K562 (cell line): Measurements from ENCODE around the gene SLC25A4. TPM values are rescaled to one million over a fixed set of nuclear protein-coding genes. Genes with fewer than 3 reads are reported as not detected.

ENCODE experiments used
- FIP1L1 ChIP-seq: fragments of 200-400 bp; formaldehyde crosslinking; IDR thresholded peaks from 2 replicates; pipeline ENCODE4 v1.6.1; 2018; ENCODE audit warnings: mild to moderate bottlenecking, low read depth, low read length; ENCODE audit not compliant: poor library complexity, severe bottlenecking
- GABPB1 ChIP-seq: sonication (generic); formaldehyde crosslinking; IDR thresholded peaks from 2 replicates; pipeline ENCODE4 v1.8.0; 2022; ENCODE audit warnings: mild to moderate bottlenecking, missing genetic modification reagents
- HDAC1 ChIP-seq, 2 experiments: fragments of 450-650 bp; IDR thresholded peaks; 2 replicates each; pipeline ENCODE4 v1.6.1; 2016 to 2017; ENCODE audit warnings: inconsistent platforms in 1 of 2, mild to moderate bottlenecking in 1 of 2, moderate library complexity in 1 of 2
- HDAC8 ChIP-seq: fragments of 450-650 bp; IDR thresholded peaks from 2 replicates; pipeline ENCODE4 v1.6.1; 2016; ENCODE audit warnings: mild to moderate bottlenecking, missing genetic modification characterization, moderate library complexity, missing compliant biosample characterization
- JUN ChIP-seq, 2 experiments: sonication (generic) in 1 of 2; formaldehyde crosslinking in 1 of 2; IDR thresholded peaks; 2 replicates each; pipeline versions ENCODE4 v1.6.1 to v1.8.0; 2012 to 2022; ENCODE audit warnings: borderline replicate concordance in 2 of 2, mild to moderate bottlenecking in 2 of 2, improper control_type of control experiment in 1 of 2, low read depth in 1 of 2, low read length in 1 of 2, missing genetic modification reagents in 1 of 2
- LCOR ChIP-seq: sonication (generic); formaldehyde crosslinking; IDR thresholded peaks from 2 replicates; pipeline ENCODE4 v1.8.0; 2022; ENCODE audit warnings: mild to moderate bottlenecking, missing genetic modification reagents
- MAFG ChIP-seq: fragments of 450-650 bp; conservative IDR thresholded peaks from 2 replicates; pipeline ENCODE4 v1.6.1; 2016; ENCODE audit warnings: missing genetic modification characterization, missing compliant biosample characterization
- NCOA6 ChIP-seq: fragments of 450-650 bp; IDR thresholded peaks from 2 replicates; pipeline ENCODE4 v1.6.1; 2017; ENCODE audit warnings: mild to moderate bottlenecking
- NFYB ChIP-seq: IDR thresholded peaks from 2 replicates; pipeline ENCODE4 v1.6.1; 2011; ENCODE audit warnings: mild to moderate bottlenecking, moderate library complexity; ENCODE audit not compliant: insufficient read length; ENCODE audit errors: extremely low read depth
- NR2C1 ChIP-seq, 2 experiments: fragments of 450-650 bp; IDR thresholded peaks; 2 replicates each; pipeline ENCODE4 v1.6.1; 2017; ENCODE audit warnings: mild to moderate bottlenecking in 2 of 2, antibody characterized with exemption in 1 of 2, inconsistent platforms in 1 of 2, missing compliant biosample characterization in 1 of 2, missing genetic modification characterization in 1 of 2
- NRF1 ChIP-seq, 2 experiments: fragments of 450-650 bp; IDR thresholded peaks in 1 of 2; conservative IDR thresholded peaks in 1 of 2; 2 replicates each; pipeline ENCODE4 v1.6.1; 2014; ENCODE audit warnings: mild to moderate bottlenecking in 2 of 2
- PHF20 ChIP-seq: fragments of 450-650 bp; IDR thresholded peaks from 2 replicates; pipeline ENCODE4 v1.6.1; 2018; ENCODE audit not compliant: partially characterized antibody
- PYGO2 ChIP-seq: fragments of 450-650 bp; IDR thresholded peaks from 2 replicates; pipeline ENCODE4 v1.6.1; 2016; ENCODE audit warnings: mild to moderate bottlenecking, missing genetic modification characterization, moderate library complexity, missing compliant biosample characterization
- RBM14 ChIP-seq: fragments of 200-400 bp; formaldehyde crosslinking; IDR thresholded peaks from 2 replicates; pipeline ENCODE4 v1.6.1; 2018; ENCODE audit warnings: low read depth, mild to moderate bottlenecking, low read length, moderate library complexity, borderline replicate concordance; ENCODE audit not compliant: insufficient read depth
- SIN3B ChIP-seq: fragments of 450-650 bp; IDR thresholded peaks from 2 replicates; pipeline ENCODE4 v1.6.1; 2017; ENCODE audit warnings: low read depth, mild to moderate bottlenecking, moderate library complexity
- SP2 ChIP-seq: IDR thresholded peaks from 2 replicates; pipeline ENCODE4 v1.6.1; 2011; ENCODE audit warnings: mild to moderate bottlenecking, low read depth, low read length, moderate library complexity; ENCODE audit not compliant: poor library complexity, severe bottlenecking; ENCODE audit errors: extremely low read depth
- SRSF1 ChIP-seq: fragments of 200-400 bp; formaldehyde crosslinking; IDR thresholded peaks from 2 replicates; pipeline ENCODE4 v1.6.1; 2017; ENCODE audit warnings: mild to moderate bottlenecking, low read depth, low read length, moderate library complexity
- THRAP3 ChIP-seq: fragments of 450-650 bp; IDR thresholded peaks from 2 replicates; pipeline ENCODE4 v1.6.1; 2016; ENCODE audit warnings: mild to moderate bottlenecking, inconsistent platforms, borderline replicate concordance
- ZNF165 ChIP-seq: fragments of 250-450 bp; sonication (Bioruptor Pico); IDR thresholded peaks from 2 replicates; pipeline ENCODE4 v1.4.0; 2020; ENCODE audit warnings: borderline replicate concordance
- ZNF3 ChIP-seq: fragments of 250-450 bp; sonication (Bioruptor Pico); IDR thresholded peaks from 2 replicates; pipeline ENCODE4 v1.5.0; 2021; ENCODE audit warnings: mild to moderate bottlenecking, moderate library complexity
- polyA plus RNA-seq, 8 experiments: library from polyadenylated mRNA; depleted of rRNA in 4 of 8; stranded (reverse) in 5 of 8; unstranded in 3 of 8; fragments of >200 nt; fragmentation: Nextera tagmentation in 2 of 8; fragmentation: Illumina TruSeq in 1 of 8; extraction: Ambion mirVana in 2 of 8; extraction: Trizol in 1 of 8; gene quantifications; 2 replicates each; pipeline versions ENCODE4 v1.2.1 to v1.2.3, GENCODE V29; 2011 to 2014; ENCODE audit warnings: inconsistent platforms in 1 of 8, missing spikeins in 1 of 8
- total RNA-seq, 7 experiments: library from RNA; depleted of rRNA in 6 of 7; stranded (reverse); fragments of >200 nt in 6 of 7; fragmentation: Illumina TruSeq in 2 of 7; extraction: Trizol in 2 of 7; gene quantifications; 2 replicates each; pipeline versions ENCODE4 v1.2.1 to v1.2.3, GENCODE V29; 2011 to 2021; ENCODE audit warnings: low replicate concordance in 1 of 7
- TF ChIP-seq, protein P1 (sequence below), 2 experiments: fragments of 200-800 bp in 1 of 2; sonication (Bioruptor generic) in 1 of 2; sonication (generic) in 1 of 2; formaldehyde crosslinking in 1 of 2; IDR thresholded peaks in 1 of 2; conservative IDR thresholded peaks in 1 of 2; 2 replicates each; pipeline versions ENCODE4 v1.5.0 to v1.6.1; 2016 to 2020; ENCODE audit warnings: missing compliant biosample characterization in 1 of 2, missing genetic modification characterization in 1 of 2, missing genetic modification reagents in 1 of 2
- TF ChIP-seq, protein P2 (sequence below): fragments of 250-450 bp; sonication (Bioruptor Pico); IDR thresholded peaks from 2 replicates; pipeline ENCODE4 v1.5.0; 2021
- TF ChIP-seq, protein P3 (sequence below): fragments of 250-450 bp; sonication (Bioruptor Pico); IDR thresholded peaks from 2 replicates; pipeline ENCODE4 v1.8.0; 2021; ENCODE audit warnings: moderate library complexity, mild to moderate bottlenecking, inconsistent platforms
- TF ChIP-seq, protein P4 (sequence below), 2 experiments: fragments of 250-450 bp in 1 of 2; fragments of 450-650 bp in 1 of 2; sonication (Bioruptor Pico) in 1 of 2; IDR thresholded peaks; 2 replicates each; pipeline versions ENCODE4 v1.6.1 to v1.8.0; 2016 to 2021; ENCODE audit warnings: mild to moderate bottlenecking in 2 of 2, moderate library complexity in 2 of 2, missing compliant biosample characterization in 1 of 2, missing genetic modification characterization in 1 of 2

SLC25A4 gene
- total and polyA plus RNA-seq, 9 of the 15 experiments (the other 6 are each of a cell fraction or from before 2014, with no cell fraction given), result 8.3 to 28.6 (median 19.5) TPM

DNA sequence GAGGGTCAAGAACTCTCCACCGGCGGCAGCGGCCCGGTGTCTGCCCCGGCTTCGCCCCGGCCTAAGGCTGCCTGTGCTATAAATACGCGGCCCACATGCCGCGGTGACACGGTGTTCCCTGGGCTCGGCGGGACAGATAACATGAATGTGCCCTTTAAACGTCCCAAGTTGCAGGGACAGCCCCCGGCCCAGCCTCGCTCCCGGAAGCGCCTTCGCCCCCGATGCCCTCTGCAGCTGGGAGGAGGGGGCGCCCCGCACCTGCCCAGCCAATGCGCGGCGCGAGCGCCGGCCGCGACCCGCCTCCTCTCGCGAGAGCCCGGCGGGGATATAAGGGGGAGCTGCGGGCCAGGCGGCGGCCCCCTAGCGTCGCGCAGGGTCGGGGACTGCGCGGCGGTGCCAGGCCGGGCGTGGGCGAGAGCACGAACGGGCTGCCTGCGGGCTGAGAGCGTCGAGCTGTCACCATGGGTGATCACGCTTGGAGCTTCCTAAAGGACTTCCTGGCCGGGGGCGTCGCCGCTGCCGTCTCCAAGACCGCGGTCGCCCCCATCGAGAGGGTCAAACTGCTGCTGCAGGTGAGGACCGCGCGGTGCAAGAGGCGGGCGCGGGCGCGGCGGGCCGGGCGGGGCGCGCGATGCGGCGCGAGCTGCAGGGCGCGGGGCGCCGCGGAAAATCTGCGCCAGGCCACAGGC is at the start of gene SLC25A4 (continued):
- TF ChIP-seq, protein P1, sequence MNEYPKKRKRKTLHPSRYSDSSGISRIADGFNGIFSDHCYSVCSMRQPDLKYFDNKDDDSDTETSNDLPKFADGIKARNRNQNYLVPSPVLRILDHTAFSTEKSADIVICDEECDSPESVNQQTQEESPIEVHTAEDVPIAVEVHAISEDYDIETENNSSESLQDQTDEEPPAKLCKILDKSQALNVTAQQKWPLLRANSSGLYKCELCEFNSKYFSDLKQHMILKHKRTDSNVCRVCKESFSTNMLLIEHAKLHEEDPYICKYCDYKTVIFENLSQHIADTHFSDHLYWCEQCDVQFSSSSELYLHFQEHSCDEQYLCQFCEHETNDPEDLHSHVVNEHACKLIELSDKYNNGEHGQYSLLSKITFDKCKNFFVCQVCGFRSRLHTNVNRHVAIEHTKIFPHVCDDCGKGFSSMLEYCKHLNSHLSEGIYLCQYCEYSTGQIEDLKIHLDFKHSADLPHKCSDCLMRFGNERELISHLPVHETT (CRISPR knock-in tag; conservative IDR thresholded peaks at IDR 0.05 in 1 of 2, IDR thresholded peaks at IDR 0.05 in 1 of 2), result 0 out of 4 replicates have a peak, but pooled peaks of 1 of the 2 experiments have one; percentile 29
- TF ChIP-seq, protein P2, sequence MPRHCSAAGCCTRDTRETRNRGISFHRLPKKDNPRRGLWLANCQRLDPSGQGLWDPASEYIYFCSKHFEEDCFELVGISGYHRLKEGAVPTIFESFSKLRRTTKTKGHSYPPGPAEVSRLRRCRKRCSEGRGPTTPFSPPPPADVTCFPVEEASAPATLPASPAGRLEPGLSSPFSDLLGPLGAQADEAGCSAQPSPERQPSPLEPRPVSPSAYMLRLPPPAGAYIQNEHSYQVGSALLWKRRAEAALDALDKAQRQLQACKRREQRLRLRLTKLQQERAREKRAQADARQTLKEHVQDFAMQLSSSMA, result no peak
- TF ChIP-seq HDAC1 (IDR thresholded peaks at IDR 0.05) (no peak), GABPB1 (CRISPR knock-in tag) (peak; percentile 50; the same call in 1 of the 2 replicates), ZNF3 (no peak), PYGO2 (tag) (no peak), RBM14 (0 out of 2 replicates have a peak, but pooled peaks have one; percentile 56), SP2 (peak; percentile 27), FIP1L1 (peak; percentile 82), NR2C1 (IDR thresholded peaks at IDR 0.05) (no peak), NR2C1 (tag; IDR thresholded peaks at IDR 0.05) (no peak), SIN3B (peak; percentile 67; the same call in 1 of the 2 replicates), SRSF1 (no peak), NCOA6 (no peak), ZNF165 (CRISPR knock-in tag) (no peak), PHF20 (peak; percentile 89), NFYB (peak; percentile 39), THRAP3 (no peak), JUN (IDR thresholded peaks at IDR 0.05; ENCODE audit: borderline replicate concordance, low read depth, low read length) (no peak), JUN (CRISPR knock-in tag; IDR thresholded peaks at IDR 0.05; ENCODE audit: borderline replicate concordance) (peak; percentile 52; the same call in 1 of the 2 replicates), LCOR (CRISPR knock-in tag) (0 out of 2 replicates have a peak, but pooled peaks have one; percentile 28), HDAC8 (tag) (peak; percentile 72; the same call in 1 of the 2 replicates), NRF1 (conservative IDR thresholded peaks at IDR 0.05 in 1 of 2, IDR thresholded peaks at IDR 0.05 in 1 of 2) (peak; percentile 79 to 83), MAFG (tag) (no peak)
- TF ChIP-seq, protein P3, sequence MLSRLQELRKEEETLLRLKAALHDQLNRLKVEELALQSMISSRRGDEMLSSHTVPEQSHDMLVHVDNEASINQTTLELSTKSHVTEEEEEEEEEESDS (CRISPR knock-in tag), result no peak
- TF ChIP-seq, protein P4, sequence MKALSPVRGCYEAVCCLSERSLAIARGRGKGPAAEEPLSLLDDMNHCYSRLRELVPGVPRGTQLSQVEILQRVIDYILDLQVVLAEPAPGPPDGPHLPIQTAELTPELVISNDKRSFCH (CRISPR knock-in tag; IDR thresholded peaks at IDR 0.05), result no peak
- TF ChIP-seq, protein P4 (tag; IDR thresholded peaks at IDR 0.05), result peak; percentile 80; the same call in 1 of the 2 replicates
